ENCODE results near the gene RNF5.

DNA sequence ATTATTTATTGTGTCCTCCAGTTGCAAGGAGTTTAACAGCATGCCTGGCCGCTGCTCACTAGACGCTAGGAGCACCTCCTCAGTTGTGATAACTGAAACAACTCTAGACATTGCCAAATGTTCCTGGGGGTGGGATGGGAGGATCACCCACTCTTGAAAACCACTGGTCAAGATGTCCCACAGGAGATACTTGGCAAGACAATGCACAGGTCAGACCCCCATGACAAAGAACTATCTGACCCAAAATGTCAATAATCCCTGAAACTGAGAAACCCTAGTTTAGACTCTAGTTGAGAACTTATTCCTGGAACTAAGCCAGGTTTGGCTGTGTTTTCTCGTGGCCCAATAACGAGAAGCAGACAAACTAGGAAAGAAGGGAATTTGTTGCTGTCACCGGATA lies 38.6 kb upstream of the RNF5 start:
- TF ChIP-seq, protein P1, sequence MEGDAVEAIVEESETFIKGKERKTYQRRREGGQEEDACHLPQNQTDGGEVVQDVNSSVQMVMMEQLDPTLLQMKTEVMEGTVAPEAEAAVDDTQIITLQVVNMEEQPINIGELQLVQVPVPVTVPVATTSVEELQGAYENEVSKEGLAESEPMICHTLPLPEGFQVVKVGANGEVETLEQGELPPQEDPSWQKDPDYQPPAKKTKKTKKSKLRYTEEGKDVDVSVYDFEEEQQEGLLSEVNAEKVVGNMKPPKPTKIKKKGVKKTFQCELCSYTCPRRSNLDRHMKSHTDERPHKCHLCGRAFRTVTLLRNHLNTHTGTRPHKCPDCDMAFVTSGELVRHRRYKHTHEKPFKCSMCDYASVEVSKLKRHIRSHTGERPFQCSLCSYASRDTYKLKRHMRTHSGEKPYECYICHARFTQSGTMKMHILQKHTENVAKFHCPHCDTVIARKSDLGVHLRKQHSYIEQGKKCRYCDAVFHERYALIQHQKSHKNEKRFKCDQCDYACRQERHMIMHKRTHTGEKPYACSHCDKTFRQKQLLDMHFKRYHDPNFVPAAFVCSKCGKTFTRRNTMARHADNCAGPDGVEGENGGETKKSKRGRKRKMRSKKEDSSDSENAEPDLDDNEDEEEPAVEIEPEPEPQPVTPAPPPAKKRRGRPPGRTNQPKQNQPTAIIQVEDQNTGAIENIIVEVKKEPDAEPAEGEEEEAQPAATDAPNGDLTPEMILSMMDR (IDR thresholded peaks at IDR 0.05; ENCODE audit: low read depth, low read length) = no peak
- TF ChIP-seq, protein P2, sequence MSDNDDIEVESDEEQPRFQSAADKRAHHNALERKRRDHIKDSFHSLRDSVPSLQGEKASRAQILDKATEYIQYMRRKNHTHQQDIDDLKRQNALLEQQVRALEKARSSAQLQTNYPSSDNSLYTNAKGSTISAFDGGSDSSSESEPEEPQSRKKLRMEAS (IDR thresholded peaks at IDR 0.05; ENCODE audit: low read depth, low read length) = no peak
- TF ChIP-seq MYC (IDR thresholded peaks at IDR 0.05; ENCODE audit: low read depth, low read length) = no peak
- TF ChIP-seq POLR2A (IDR thresholded peaks at IDR 0.05; ENCODE audit: extremely low read depth, insufficient read length) = no peak
